CD4-positive, CD25-positive, alpha-beta regulatory T cell (primary cell): ENCODE data around the gene FHIT. TPM values are rescaled to one million over a fixed set of nuclear protein-coding genes. Genes with fewer than 3 reads are reported as not detected.

Experiments
- ATAC-seq, 2 donors: fragments of 150-1000 bp; cut with Tn5 transposase; one replicate each; pipeline ENCODE4 v1.10.0; 2021; ENCODE audit warnings: low read depth in 2 of 2, moderate number of reproducible peaks in 2 of 2, moderate library complexity in 1 of 2
- DNase-seq, 3 donors: peaks; one replicate each; pipeline versions ENCODE4 v3.0.0 to v3.0.0-alpha.2; 2012 to 2022; ENCODE audit warnings: mixed read lengths in 1 of 3
- H3K27ac ChIP-seq: one replicate; pipeline ENCODE4 v1.7.0; 2013; ENCODE audit warnings: mild to moderate bottlenecking, low read length; ENCODE audit not compliant: insufficient read depth, poor library complexity, severe bottlenecking
- H3K27me3 ChIP-seq: one replicate; pipeline ENCODE4 v1.7.0; 2013; ENCODE audit warnings: low read length; ENCODE audit not compliant: control insufficient read depth, insufficient read depth
- H3K36me3 ChIP-seq: one replicate; pipeline ENCODE4 v1.7.0; 2013; ENCODE audit warnings: mild to moderate bottlenecking, low read length, moderate library complexity; ENCODE audit not compliant: control insufficient read depth, insufficient read depth
- H3K4me1 ChIP-seq: 2 replicates; pipeline ENCODE4 v1.7.0; 2013; ENCODE audit warnings: mild to moderate bottlenecking, low read length; ENCODE audit not compliant: insufficient read depth, control insufficient read depth, poor library complexity, severe bottlenecking
- H3K4me3 ChIP-seq: one replicate; pipeline ENCODE4 v1.7.0; 2013; ENCODE audit warnings: low read depth, mild to moderate bottlenecking, low read length, moderate library complexity
- H3K9me3 ChIP-seq, 2 experiments: 1 replicate in 1 of 2; 2 replicates in 1 of 2; pipeline ENCODE4 v1.7.0; 2013; ENCODE audit warnings: low read length in 2 of 2, mild to moderate bottlenecking in 1 of 2, moderate library complexity in 1 of 2; ENCODE audit not compliant: control insufficient read depth in 2 of 2
- H3K27ac Mint-ChIP-seq, 3 donors: one replicate each; pipeline ENCODE4 v1.8.0; 2020 to 2022; ENCODE audit warnings: mild to moderate bottlenecking in 3 of 3, mixed read lengths in 3 of 3, moderate library complexity in 2 of 3
- H3K27me3 Mint-ChIP-seq: one replicate; pipeline ENCODE4 v1.8.0; 2022; ENCODE audit warnings: mild to moderate bottlenecking, mixed read lengths
- H3K36me3 Mint-ChIP-seq: one replicate; pipeline ENCODE4 v1.8.0; 2020; ENCODE audit warnings: mixed read lengths
- H3K4me1 Mint-ChIP-seq, 4 donors: one replicate each; pipeline ENCODE4 v1.8.0; 2020 to 2022; ENCODE audit warnings: mixed read lengths in 4 of 4, mild to moderate bottlenecking in 1 of 4
- H3K4me3 Mint-ChIP-seq, 4 donors: one replicate each; pipeline ENCODE4 v1.8.0; 2020 to 2022; ENCODE audit warnings: mild to moderate bottlenecking in 4 of 4, mixed read lengths in 4 of 4, moderate library complexity in 3 of 4
- H3K9me3 Mint-ChIP-seq, 7 donors: one replicate each; pipeline ENCODE4 v1.8.0; 2020 to 2022; ENCODE audit warnings: mixed read lengths in 7 of 7, mild to moderate bottlenecking in 3 of 7, moderate library complexity in 2 of 7
- polyA plus RNA-seq, 4 donors: library from polyadenylated mRNA; unstranded; fragments of 300-500 nt; fragmentation: Illumina TruSeq; gene quantifications; one replicate each; pipeline ENCODE4 v1.2.3, GENCODE V29; 2021
- total RNA-seq: library from RNA; stranded (reverse); gene quantifications from one replicate; pipeline ENCODE4 v1.2.3, GENCODE V29; 2022

The FHIT gene
- total and polyA plus RNA-seq, 5 donors from 2014 or later = 7.8 to 120 (median 14.4) TPM

DNA sequence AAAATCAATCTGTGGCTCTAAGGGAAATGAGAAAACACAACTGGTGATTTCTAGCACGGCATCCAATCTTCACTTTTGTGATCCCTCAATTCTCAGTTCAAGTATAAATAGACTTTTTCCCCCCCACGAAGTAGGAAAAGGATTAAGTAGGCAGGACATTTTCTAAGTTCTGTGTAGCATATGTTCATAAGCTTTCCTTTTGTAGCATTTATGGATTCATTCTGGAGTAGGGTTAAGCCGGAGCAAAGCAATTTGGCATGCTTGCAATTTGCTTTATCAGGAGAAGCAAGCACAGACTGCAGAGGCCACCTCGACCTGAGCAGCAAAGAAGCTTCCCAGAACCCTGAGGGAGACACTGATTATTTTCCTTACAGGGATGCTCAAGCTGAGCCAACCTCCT is 66.3 kb downstream of the FHIT start:
- peaks cover 0 to 7% (median 0%) of the 10 kb centered on the region in 4 donors for H3K4me1 Mint-ChIP-seq
- ATAC-seq = no peak
- Histone ChIP-seq H3K36me3 (no peaks in the 10 kb centered on the region), H3K4me1 (no peaks in the 10 kb centered on the region), H3K27ac (no peak overlapping the region), H3K4me3 (no peak overlapping the region), H3K9me3 (no peaks in the 10 kb centered on the region), H3K27me3 (no peaks in the 10 kb centered on the region)
- H3K4me3 Mint-ChIP-seq = no peak overlapping the region
- H3K36me3 Mint-ChIP-seq = no peaks in the 10 kb centered on the region
- H3K9me3 Mint-ChIP-seq = peaks cover 0 to 10% (median 1%) of the 10 kb centered on the region in 7 donors
- no peak overlapping the region for H3K27ac Mint-ChIP-seq
- no peak for DNase-seq
- no peaks in the 10 kb centered on the region for H3K27me3 Mint-ChIP-seq

DNA sequence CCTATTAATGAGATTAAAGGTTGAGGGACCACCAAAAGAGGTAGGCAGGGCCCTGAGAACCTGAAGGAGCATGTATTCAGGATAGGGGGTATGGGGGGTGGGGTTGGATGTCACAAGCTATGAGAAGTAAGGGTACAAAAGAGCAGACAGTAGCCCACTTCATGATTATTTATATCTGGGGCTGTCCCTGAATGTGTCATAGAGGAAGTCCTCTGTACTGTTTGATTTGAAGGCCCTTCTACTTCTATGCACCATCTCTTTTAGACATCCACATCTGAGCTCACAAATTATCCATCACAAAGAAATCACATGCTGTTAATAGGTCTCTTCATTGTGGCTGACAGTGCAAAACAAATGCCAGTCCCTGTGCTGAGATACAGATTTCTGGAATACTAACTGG is 68.6 kb downstream of the FHIT start:
- Mint-ChIP-seq H3K4me1 (peaks cover 0 to 4% (median 0%) of the 10 kb centered on the region in 4 donors), H3K9me3 (peaks cover 0 to 5% (median 2%) of the 10 kb centered on the region in 7 donors), H3K4me3 (no peak overlapping the region), H3K27ac (no peak overlapping the region), H3K27me3 (no peaks in the 10 kb centered on the region), H3K36me3 (no peaks in the 10 kb centered on the region)
- Histone ChIP-seq H3K27me3 (no peaks in the 10 kb centered on the region), H3K4me1 (no peaks in the 10 kb centered on the region), H3K4me3 (no peak overlapping the region), H3K27ac (no peak overlapping the region), H3K36me3 (no peaks in the 10 kb centered on the region), H3K9me3 (no peaks in the 10 kb centered on the region)
- ATAC-seq (no peak), DNase-seq (no peak)

DNA sequence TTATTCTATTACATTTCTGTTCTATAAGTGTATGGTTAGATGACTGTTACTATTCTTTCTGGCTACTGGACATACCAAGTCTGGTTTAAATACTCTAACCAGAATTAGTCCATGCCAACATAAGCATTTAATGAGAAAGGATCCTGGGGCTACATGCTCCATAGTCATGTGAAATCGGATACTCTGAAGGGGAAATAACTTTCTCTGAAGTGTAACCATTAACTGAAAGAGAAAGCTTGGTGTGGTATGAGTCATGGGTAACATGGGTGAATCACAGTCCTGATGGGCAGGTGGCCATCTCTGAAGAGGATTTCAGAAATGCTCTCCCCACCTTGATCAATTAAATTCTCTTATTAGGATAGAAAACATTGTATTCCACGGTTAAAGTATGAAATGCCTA is 69.4 kb downstream of the FHIT start:
- no peak overlapping the region for H3K4me3 Mint-ChIP-seq
- H3K27ac Mint-ChIP-seq = no peak overlapping the region
- H3K4me3 ChIP-seq = no peak overlapping the region
- peak; percentile 39 to 55 for ATAC-seq
- H3K27ac ChIP-seq = no peak overlapping the region
- H3K36me3 ChIP-seq = no peaks in the 10 kb centered on the region
- peaks cover 0 to 3% (median under 1%) of the 10 kb centered on the region in 7 donors for H3K9me3 Mint-ChIP-seq
- H3K4me1 Mint-ChIP-seq = no peaks in the 10 kb centered on the region
- no peaks in the 10 kb centered on the region for H3K27me3 Mint-ChIP-seq
- H3K4me1 ChIP-seq = no peaks in the 10 kb centered on the region
- H3K36me3 Mint-ChIP-seq = no peaks in the 10 kb centered on the region
- H3K27me3 ChIP-seq = no peaks in the 10 kb centered on the region
- H3K9me3 ChIP-seq = no peaks in the 10 kb centered on the region
- DNase-seq = peak in 1 of 3 donors; percentile 23

DNA sequence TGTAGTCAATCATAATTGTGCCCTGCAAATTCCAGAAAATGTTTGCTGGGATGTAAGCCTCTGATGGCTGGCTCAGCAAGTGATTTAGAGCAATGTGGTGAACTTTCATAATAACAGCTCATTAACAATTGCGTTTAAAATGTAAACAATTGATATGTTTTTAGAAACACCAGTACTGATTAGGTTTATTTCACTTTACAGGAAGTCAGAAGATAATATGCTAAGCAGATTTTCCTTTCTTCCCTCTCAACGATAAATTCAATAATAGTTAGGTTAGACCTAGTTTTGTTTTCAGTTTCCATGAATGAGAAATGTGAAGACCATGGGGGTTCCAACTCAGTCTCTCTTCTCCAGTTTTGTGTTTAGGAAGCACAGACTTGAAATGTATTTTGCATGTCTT is 71.0 kb downstream of the FHIT start:
- DNase-seq (no peak), ATAC-seq (no peak)
- H3K9me3 ChIP-seq = no peaks in the 10 kb centered on the region
- H3K27ac Mint-ChIP-seq = no peak overlapping the region
- peaks cover 0 to 3% (median under 1%) of the 10 kb centered on the region in 7 donors for H3K9me3 Mint-ChIP-seq
- H3K4me1 ChIP-seq = no peaks in the 10 kb centered on the region
- H3K27ac ChIP-seq = no peak overlapping the region
- no peak overlapping the region for H3K4me3 Mint-ChIP-seq
- no peaks in the 10 kb centered on the region for H3K4me1 Mint-ChIP-seq
- H3K36me3 Mint-ChIP-seq = no peaks in the 10 kb centered on the region
- no peaks in the 10 kb centered on the region for H3K27me3 ChIP-seq
- H3K36me3 ChIP-seq = no peaks in the 10 kb centered on the region
- H3K27me3 Mint-ChIP-seq = no peaks in the 10 kb centered on the region
- H3K4me3 ChIP-seq = no peak overlapping the region

DNA sequence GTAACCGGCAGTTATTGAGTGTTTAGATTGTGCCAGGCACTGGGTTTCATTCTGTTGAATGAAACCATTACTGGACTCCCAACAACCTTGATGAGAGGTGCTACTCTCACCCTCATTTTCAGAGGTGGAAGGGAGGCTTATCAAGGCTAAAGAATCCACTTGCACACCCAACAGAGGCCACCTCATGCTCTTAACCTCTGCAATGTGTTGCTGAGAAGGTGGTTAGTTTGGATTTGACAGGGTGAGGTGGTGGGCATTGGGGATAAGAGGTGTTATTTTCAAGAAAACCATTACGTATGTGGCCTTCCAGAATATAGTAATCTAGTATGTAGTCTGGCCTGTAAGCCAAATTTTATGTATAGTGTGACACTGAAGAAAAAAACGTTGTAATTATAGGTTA is 73.1 kb downstream of the FHIT start:
- H3K4me3 ChIP-seq = no peak overlapping the region
- Mint-ChIP-seq H3K4me1 (no peaks in the 10 kb centered on the region), H3K27me3 (no peaks in the 10 kb centered on the region), H3K4me3 (no peak overlapping the region), H3K36me3 (no peaks in the 10 kb centered on the region), H3K27ac (no peak overlapping the region), H3K9me3 (peaks cover 0 to 3% (median 1%) of the 10 kb centered on the region in 7 donors)
- no peaks in the 10 kb centered on the region for H3K4me1 ChIP-seq
- no peaks in the 10 kb centered on the region for H3K36me3 ChIP-seq
- H3K27ac ChIP-seq = no peak overlapping the region
- no peaks in the 10 kb centered on the region for H3K9me3 ChIP-seq
- ATAC-seq (no peak), DNase-seq (no peak)
- H3K27me3 ChIP-seq = no peaks in the 10 kb centered on the region

DNA sequence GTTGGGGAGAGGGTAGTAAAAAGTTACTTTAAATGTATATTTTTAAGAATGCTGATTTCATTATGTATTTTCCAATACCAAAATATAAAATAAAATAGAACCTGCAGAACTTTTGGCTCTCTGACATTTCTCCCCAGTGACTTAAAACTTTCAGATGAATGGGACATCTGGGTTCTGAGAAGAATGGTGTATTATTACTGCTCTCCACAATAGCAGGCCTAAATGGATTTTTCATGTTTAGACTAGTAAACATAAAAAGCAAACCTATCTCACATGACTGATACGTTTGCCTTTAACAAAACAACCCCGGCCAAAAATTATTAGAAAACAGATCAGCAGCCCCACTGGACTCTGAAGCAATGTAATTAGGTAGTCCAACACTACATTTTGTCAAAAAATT is 73.8 kb downstream of the FHIT start:
- no peak for ATAC-seq
- H3K4me3 Mint-ChIP-seq = no peak overlapping the region

DNA sequence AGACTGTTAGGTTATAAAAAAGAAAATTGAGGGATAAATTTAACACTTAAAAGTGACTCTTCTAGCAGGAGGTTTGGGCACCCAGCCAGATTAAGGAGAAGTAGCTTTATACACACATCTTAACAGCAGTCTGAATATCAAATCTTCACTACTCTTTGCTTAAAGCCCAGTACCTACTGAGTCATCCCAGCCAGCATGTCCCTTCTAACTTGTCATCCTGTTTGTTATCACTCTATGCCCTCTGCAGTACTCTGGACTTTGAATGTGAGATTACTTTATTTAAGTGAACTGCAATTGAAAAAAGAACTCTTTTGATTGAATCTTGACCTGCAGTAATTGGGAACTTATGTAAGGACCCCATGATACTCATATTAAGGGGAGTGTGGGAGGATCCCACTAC is 77.6 kb downstream of the FHIT start:
- no peaks in the 10 kb centered on the region for H3K27me3 ChIP-seq
- Mint-ChIP-seq H3K9me3 (peaks cover 0 to 6% (median 0%) of the 10 kb centered on the region in 7 donors), H3K27ac (no peak overlapping the region), H3K27me3 (no peaks in the 10 kb centered on the region), H3K4me3 (no peak overlapping the region), H3K36me3 (no peaks in the 10 kb centered on the region), H3K4me1 (no peaks in the 10 kb centered on the region)
- no peak overlapping the region for H3K27ac ChIP-seq
- DNase-seq (no peak), ATAC-seq (no peak)
- no peaks in the 10 kb centered on the region for H3K36me3 ChIP-seq
- no peak overlapping the region for H3K4me3 ChIP-seq
- no peaks in the 10 kb centered on the region for H3K4me1 ChIP-seq
- H3K9me3 ChIP-seq = no peaks in the 10 kb centered on the region

More for the DNA sequence above, 73.8 kb downstream of the FHIT start:
- Mint-ChIP-seq H3K9me3 (peaks cover 0 to 3% (median 1%) of the 10 kb centered on the region in 7 donors), H3K27me3 (no peaks in the 10 kb centered on the region), H3K36me3 (no peaks in the 10 kb centered on the region), H3K4me1 (no peaks in the 10 kb centered on the region), H3K27ac (no peak overlapping the region)
- Histone ChIP-seq H3K27me3 (no peaks in the 10 kb centered on the region), H3K27ac (no peak overlapping the region), H3K4me1 (no peaks in the 10 kb centered on the region), H3K9me3 (no peaks in the 10 kb centered on the region), H3K4me3 (no peak overlapping the region), H3K36me3 (no peaks in the 10 kb centered on the region)
- no peak for DNase-seq

DNA sequence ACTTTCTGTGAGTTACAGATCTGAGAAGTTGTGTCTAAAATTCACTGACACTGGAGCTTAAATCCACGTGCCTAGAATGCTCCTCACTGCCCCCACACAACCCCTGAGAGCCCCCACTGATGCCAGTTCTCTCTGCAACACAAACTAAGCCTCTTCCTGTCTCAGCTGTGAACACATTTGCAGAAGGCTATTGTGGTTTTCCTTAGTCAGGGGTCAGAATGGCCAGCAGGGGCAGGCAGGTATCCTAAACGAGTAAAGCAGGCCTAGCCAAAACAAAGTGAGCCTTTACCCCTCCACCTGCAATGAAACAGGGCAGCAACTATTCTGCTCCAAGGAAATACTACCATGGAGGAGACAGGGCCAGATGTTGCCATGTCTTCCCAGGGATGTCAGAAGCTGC is 78.6 kb downstream of the FHIT start:
- Histone ChIP-seq H3K27ac (no peak overlapping the region), H3K9me3 (no peaks in the 10 kb centered on the region), H3K4me1 (no peaks in the 10 kb centered on the region), H3K4me3 (no peak overlapping the region), H3K36me3 (no peaks in the 10 kb centered on the region), H3K27me3 (no peaks in the 10 kb centered on the region)
- H3K27me3 Mint-ChIP-seq = no peaks in the 10 kb centered on the region
- H3K4me1 Mint-ChIP-seq = no peaks in the 10 kb centered on the region
- no peak overlapping the region for H3K27ac Mint-ChIP-seq
- peaks cover 0 to 6% (median 0%) of the 10 kb centered on the region in 7 donors for H3K9me3 Mint-ChIP-seq
- ATAC-seq (no peak), DNase-seq (no peak)
- no peaks in the 10 kb centered on the region for H3K36me3 Mint-ChIP-seq
- no peak overlapping the region for H3K4me3 Mint-ChIP-seq
